ENCODE results near the gene FAM20C.

- TF ChIP-seq CTCF (IDR thresholded peaks at IDR 0.05; ENCODE audit: insufficient read depth, low read depth, low read length) = no peak
- TF ChIP-seq EZH2 (IDR thresholded peaks at IDR 0.05; ENCODE audit: insufficient read depth, low read length) = no peak
Observed at GRCh38 chr7:250523-250922, 58.2 kb downstream of the FAM20C start.

Data from astrocyte (in vitro differentiated cells and primary cell).